Activated CD4-positive, alpha-beta T cell treated with anti-CD3 and anti-CD28 coated beads for 36 hours (primary cell): ENCODE data around the gene TMEM223. TPM values are rescaled to one million over a fixed set of nuclear protein-coding genes. Genes with fewer than 3 reads are reported as not detected.
A peak's percentile ranks its signal among the peaks of the same experiment; 100 is the strongest.
"Not testable (repeated sequence)": the region's sequence is repeated elsewhere in the genome, so short reads cannot be mapped to it uniquely, and the experiment has no call there.

Experiments
- ATAC-seq: fragments of 200-7000 bp; cut with Tn5 transposase; one replicate; pipeline ENCODE4 v1.10.0; 2021; ENCODE audit warnings: mild to moderate bottlenecking, moderate library complexity
- CTCF ChIA-PET: fragments of 350-600 bp; sonication (Branson Sonifier 250); formaldehyde crosslinking; loops from one replicate; lab custom pipeline; 2021; ENCODE audit warnings: antibody characterized with exemption; lab: Charles Lee
- POLR2A ChIA-PET: fragments of 350-600 bp; sonication (Branson Sonifier 250); formaldehyde crosslinking; loops from one replicate; lab custom pipeline; 2021; ENCODE audit warnings: antibody characterized with exemption, inconsistent platforms; lab: Charles Lee
- DNase-seq: peaks from one replicate; pipeline ENCODE4 v3.0.0-alpha.2; 2020
- H3K27ac Mint-ChIP-seq: one replicate; pipeline ENCODE4 v1.8.0; 2021; ENCODE audit warnings: mixed read lengths
- H3K27me3 Mint-ChIP-seq: one replicate; pipeline ENCODE4 v1.8.0; 2021; ENCODE audit warnings: mixed read lengths
- H3K36me3 Mint-ChIP-seq: one replicate; pipeline ENCODE4 v1.8.0; 2021; ENCODE audit warnings: low read depth, mixed read lengths
- H3K4me1 Mint-ChIP-seq: one replicate; pipeline ENCODE4 v1.8.0; 2021; ENCODE audit warnings: mixed read lengths
- H3K4me3 Mint-ChIP-seq: one replicate; pipeline ENCODE4 v1.8.0; 2021; ENCODE audit warnings: mild to moderate bottlenecking, moderate library complexity, mixed read lengths
- H3K9me3 Mint-ChIP-seq: one replicate; pipeline ENCODE4 v1.8.0; 2021; ENCODE audit warnings: low read depth, mixed read lengths
- intact Hi-C, 2 experiments: fragments of 100-400 bp; cut with DNase I in 1 of 2; cut with micrococcal nuclease in 1 of 2; formaldehyde crosslinking; loops; one replicate each; pipeline versions ENCODE4 v1.14.2 to v1.15.1; 2022 to 2024; cut with DNase I, micrococcal nuclease
- total RNA-seq, 2 experiments: library from RNA; stranded (reverse); gene quantifications; one replicate each; pipeline ENCODE4 v1.2.3, GENCODE V29; 2021

Gene TMEM223
- total RNA-seq, 2 experiments from 2014 or later: 11.1 to 12.6 TPM

GRCh38 chr11:62757846-62758788 lies 33.7 kb downstream of the TMEM223 start:
- intact Hi-C loops: no loop called here
- ChIA-PET POLR2A (interaction anchor here (0.5 to 1.6 kb wide), 3 partner anchors 74 to 166 kb away, joined by 3 to 5 read pairs (median 3); partner anchors contain the start of gene STX5), CTCF (interaction anchor here (0.6 to 1.2 kb wide), 3 partner anchors 36 to 125 kb away, joined by 3 to 4 read pairs (median 3); no protein-coding TSS in a partner anchor)

GRCh38 chr11:62755086-62755615 lies 36.7 kb downstream of the TMEM223 start:
- no peak for ATAC-seq
- POLR2A ChIA-PET: interaction anchor here (2.1 to 2.4 kb wide), 3 partner anchors 31 to 101 kb away, joined by 11 to 69 read pairs (median 17); no protein-coding TSS in a partner anchor
- intact Hi-C loops: loop anchor here in 1 of 2 experiments (2.0 kb wide), 1 partner anchor 102 kb away; the partner anchor contains the start of gene INTS5

More at GRCh38 chr11:62757846-62758788, 33.7 kb downstream of the TMEM223 start:
- Mint-ChIP-seq H3K4me1 (peaks cover 21% of the 10 kb centered on the region), H3K36me3 (peaks cover 7% of the 10 kb centered on the region), H3K9me3 (no peaks in the 10 kb centered on the region), H3K27ac (no peak overlapping the region), H3K27me3 (no peaks in the 10 kb centered on the region), H3K4me3 (no peak overlapping the region)
- DNase-seq (no peak), ATAC-seq (no peak)

GRCh38 chr11:62753736-62754603 lies 37.8 kb downstream of the TMEM223 start, which contains the start of gene ZBTB3:
TSS of gene ZBTB3 (minus strand) at chr11:62754160. CDS start at chr11:62753664, 496 bp downstream.
- ChIA-PET CTCF (interaction anchor here (0.6 to 2.5 kb wide), 30 partner anchors 8 to 360 kb away, joined by 3 to 29 read pairs (median 3); partner anchors contain the start of genes C11orf98, CSKMT, HNRNPUL2 and POLR2G), POLR2A (interaction anchor here (0.5 to 2.9 kb wide), 36 partner anchors 8 to 1431 kb away, joined by 3 to 69 read pairs (median 5); partner anchors contain the start of genes C11orf98, CSKMT, EEF1G and GANAB)
- DNase-seq (peak; percentile 98), ATAC-seq (peak; percentile 98)
- Mint-ChIP-seq H3K9me3 (no peaks in the 10 kb centered on the region), H3K4me1 (peaks cover 26% of the 10 kb centered on the region), H3K27ac (peak within 1 kb of the TSS; percentile 97), H3K36me3 (peaks cover 7% of the 10 kb centered on the region), H3K27me3 (no peaks in the 10 kb centered on the region), H3K4me3 (peak within 1 kb of the TSS; percentile 96)
- intact Hi-C loops: loop anchor here (1.0 to 5.0 kb wide), 13 partner anchors 7 to 127 kb away; partner anchors contain the start of genes TAF6L (in 2 of the 2), TMEM179B (in 2 of the 2), HNRNPUL2 (in 1 of the 2) and INTS5 (in 1 of the 2)

More at GRCh38 chr11:62755086-62755615, 36.7 kb downstream of the TMEM223 start:
- H3K27ac Mint-ChIP-seq: no peak overlapping the region
- no peak for DNase-seq
- peaks cover 19% of the 10 kb centered on the region for H3K4me1 Mint-ChIP-seq
- peaks cover 4% of the 10 kb centered on the region for H3K36me3 Mint-ChIP-seq
- H3K4me3 Mint-ChIP-seq: peak overlapping the region; percentile 96
- H3K27me3 Mint-ChIP-seq: no peaks in the 10 kb centered on the region
- H3K9me3 Mint-ChIP-seq: no peaks in the 10 kb centered on the region
- CTCF ChIA-PET: interaction anchor here (0.7 to 2.5 kb wide), 6 partner anchors 14 to 163 kb away, joined by 3 to 29 read pairs (median 3); partner anchors contain the start of gene TMEM179B

GRCh38 chr11:62752994-62753735 lies 38.6 kb downstream of the TMEM223 start:
- DNase-seq (no peak), ATAC-seq (no peak)
- intact Hi-C loops: loop anchor here (1.0 to 5.0 kb wide), 2 partner anchors 8 to 34 kb away; partner anchors contain the start of genes POLR2G (in 1 of the 2) and TMEM179B (in 1 of the 2)
- peaks cover 8% of the 10 kb centered on the region for H3K36me3 Mint-ChIP-seq
- no peaks in the 10 kb centered on the region for H3K9me3 Mint-ChIP-seq
- peak overlapping the region; percentile 97 for H3K27ac Mint-ChIP-seq
- H3K4me1 Mint-ChIP-seq: peaks cover 29% of the 10 kb centered on the region
- CTCF ChIA-PET: interaction anchor here (0.6 to 2.5 kb wide), 19 partner anchors 8 to 359 kb away, joined by 3 to 29 read pairs (median 3); partner anchors contain the start of genes C11orf98, CSKMT, HNRNPUL2 and POLR2G
- peak overlapping the region; percentile 96 for H3K4me3 Mint-ChIP-seq
- POLR2A ChIA-PET: interaction anchor here (0.6 to 2.9 kb wide), 34 partner anchors 8 to 1432 kb away, joined by 3 to 69 read pairs (median 5); partner anchors contain the start of genes C11orf98, CSKMT, EEF1G and GANAB
- H3K27me3 Mint-ChIP-seq: no peaks in the 10 kb centered on the region

- peak overlapping the region; percentile 21 for H3K4me3 Mint-ChIP-seq
- no peak for DNase-seq
- ChIA-PET POLR2A (interaction anchor here (0.6 to 2.9 kb wide), 6 partner anchors 9 to 89 kb away, joined by 3 to 32 read pairs (median 7); partner anchors contain the start of genes C11orf98, CSKMT, HNRNPUL2 and POLR2G), CTCF (interaction anchor here (1.1 kb wide), 2 partner anchors 25 to 32 kb away, joined by 3 read pairs; partner anchors contain the start of gene HNRNPUL2)
- no peak for ATAC-seq
- peaks cover 8% of the 10 kb centered on the region for H3K36me3 Mint-ChIP-seq
- peaks cover 29% of the 10 kb centered on the region for H3K4me1 Mint-ChIP-seq
- no peaks in the 10 kb centered on the region for H3K9me3 Mint-ChIP-seq
- intact Hi-C loops: loop anchor here in 1 of 2 experiments (5.0 kb wide), 1 partner anchor 35 kb away; the partner anchor contains the start of gene TMEM179B
- no peak overlapping the region for H3K27ac Mint-ChIP-seq
- H3K27me3 Mint-ChIP-seq: no peaks in the 10 kb centered on the region
Observed at GRCh38 chr11:62752177-62752785, 39.5 kb downstream of the TMEM223 start.

- POLR2A ChIA-PET, DNase-seq: not testable (repeated sequence)
Observed at GRCh38 chr11:62749931-62750330, 41.9 kb downstream of the TMEM223 start.

GRCh38 chr11:62747475-62748160 lies 44.2 kb downstream of the TMEM223 start:
- POLR2A ChIA-PET: interaction anchor here (0.5 to 0.7 kb wide), 2 partner anchors 15 to 133 kb away, joined by 3 read pairs; partner anchors contain the start of gene SLC3A2
- intact Hi-C loops: no loop called here
- H3K4me1 Mint-ChIP-seq: peaks cover 17% of the 10 kb centered on the region
- H3K27ac Mint-ChIP-seq: no peak overlapping the region
- CTCF ChIA-PET: interaction anchor here (0.8 to 2.1 kb wide), 3 partner anchors 144 to 323 kb away, joined by 3 to 5 read pairs (median 4); no protein-coding TSS in a partner anchor
- H3K36me3 Mint-ChIP-seq: peaks cover 6% of the 10 kb centered on the region
- no peaks in the 10 kb centered on the region for H3K27me3 Mint-ChIP-seq
- no peak for ATAC-seq
- no peaks in the 10 kb centered on the region for H3K9me3 Mint-ChIP-seq
- DNase-seq: no peak
- H3K4me3 Mint-ChIP-seq: no peak overlapping the region

More at GRCh38 chr11:62749931-62750330, 41.9 kb downstream of the TMEM223 start:
- H3K36me3 Mint-ChIP-seq, ATAC-seq, H3K27me3 Mint-ChIP-seq, H3K9me3 Mint-ChIP-seq, H3K4me3 Mint-ChIP-seq: not testable (repeated sequence)
- Mint-ChIP-seq H3K27ac (peak overlapping the region; percentile 25), H3K4me1 (peaks cover 29% of the 10 kb centered on the region)
- CTCF ChIA-PET: interaction anchor here (0.6 to 1.5 kb wide), 2 partner anchors 12 to 134 kb away, joined by 4 read pairs; partner anchors contain the start of gene POLR2G
- intact Hi-C loops: loop anchor here in 1 of 2 experiments (5.0 kb wide), 1 partner anchor 37 kb away; the partner anchor contains the start of gene TMEM179B
